GM21786 (cell line): Measurements from ENCODE around the gene RPS8.
"Not testable (repeated sequence)": the region's sequence is repeated elsewhere in the genome, so short reads cannot be mapped to it uniquely, and the experiment has no call there.

Experiments
- ATAC-seq: cut with Tn5 transposase; IDR thresholded peaks from one replicate; pipeline ENCODE4 v1.9.1; 2021; ENCODE audit not compliant: unreplicated experiment

The RPS8 gene

DNA sequence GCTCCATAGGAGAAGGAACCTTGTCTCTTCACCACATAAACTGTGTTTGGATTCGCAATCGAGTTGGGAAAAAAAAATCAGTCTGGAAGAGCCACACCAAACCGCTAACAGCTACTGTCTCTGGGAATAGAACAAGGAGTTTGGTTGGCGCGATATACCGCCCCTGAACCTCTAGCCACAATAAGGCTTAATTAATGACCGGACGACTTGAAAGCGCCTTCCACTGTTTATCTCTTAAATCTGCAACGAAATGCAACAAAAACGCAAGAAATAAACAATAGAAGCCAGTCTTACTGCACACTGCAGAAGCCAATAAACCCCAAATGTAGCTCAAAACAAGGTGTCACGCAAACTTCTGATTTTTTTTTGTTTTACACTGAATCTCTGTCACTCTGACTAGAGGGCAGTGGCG, 43.9 kb downstream of the RPS8 start:
- no peak for ATAC-seq

DNA sequence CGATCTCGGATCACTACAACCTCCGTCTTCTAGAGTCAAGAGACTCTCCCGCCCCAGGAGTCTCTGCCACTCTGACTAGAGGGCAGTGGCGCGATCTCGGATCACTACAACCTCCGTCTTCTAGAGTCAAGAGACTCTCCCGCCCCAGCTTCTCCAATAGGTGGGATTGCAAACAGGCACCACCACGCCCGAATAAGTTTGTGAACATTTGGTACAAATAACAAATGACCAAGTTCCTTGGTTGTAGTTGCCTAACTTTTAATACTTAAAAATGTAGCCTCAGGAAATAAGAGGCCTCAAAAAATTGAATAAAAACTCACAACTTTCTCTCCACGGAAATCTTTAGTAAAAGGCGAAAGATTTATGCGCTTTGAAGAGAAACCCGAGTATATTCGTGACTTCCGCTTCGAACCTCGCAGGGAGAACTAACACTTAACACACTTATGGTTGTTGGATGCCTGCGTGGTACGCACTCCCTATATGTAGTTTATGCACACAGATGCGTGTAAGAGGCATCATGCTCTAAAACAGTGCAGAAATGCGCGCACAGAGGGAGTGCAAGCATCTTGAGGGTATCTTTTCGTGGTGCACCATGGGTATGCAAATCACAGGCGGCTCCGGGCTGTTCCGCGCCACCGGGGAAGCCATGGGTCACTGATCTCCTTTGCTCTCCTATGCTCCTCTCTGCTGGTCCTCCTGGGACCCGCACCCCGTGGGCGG, 44.4 kb downstream of the RPS8 start:
- ATAC-seq, result peak; percentile 71

- ATAC-seq, result no peak
Measured at GRCh38 chr1:44820328-44821239, 45.2 kb downstream of the RPS8 start.

- no peak for ATAC-seq
Measured at GRCh38 chr1:44821240-44821715, 45.9 kb downstream of the RPS8 start.

GRCh38 chr1:44822131-44822701, 46.9 kb downstream of the RPS8 start:
- no peak for ATAC-seq

- ATAC-seq, result no peak
Measured at GRCh38 chr1:44822981-44823451, 47.7 kb downstream of the RPS8 start.

DNA sequence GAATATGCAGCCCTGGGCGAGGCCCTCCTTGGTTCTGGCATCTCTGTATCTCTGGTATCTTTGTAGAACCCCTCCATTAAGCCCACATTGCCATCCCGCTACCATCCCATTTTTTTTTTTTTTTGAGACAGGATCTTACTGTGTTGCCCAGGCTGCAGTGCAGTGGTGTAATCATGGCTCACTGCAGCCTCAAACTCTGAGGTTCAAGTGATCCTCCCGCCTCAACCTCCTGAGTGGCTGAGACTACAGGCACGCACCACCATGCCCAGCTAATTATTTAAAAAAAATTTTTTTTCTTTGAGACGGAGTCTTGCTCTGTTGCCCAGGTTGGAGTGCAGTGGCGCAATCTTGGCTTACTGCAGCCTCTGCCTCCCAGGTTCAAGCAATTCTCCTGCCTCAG, 49.1 kb downstream of the RPS8 start:
- ATAC-seq, result not testable (repeated sequence)

DNA sequence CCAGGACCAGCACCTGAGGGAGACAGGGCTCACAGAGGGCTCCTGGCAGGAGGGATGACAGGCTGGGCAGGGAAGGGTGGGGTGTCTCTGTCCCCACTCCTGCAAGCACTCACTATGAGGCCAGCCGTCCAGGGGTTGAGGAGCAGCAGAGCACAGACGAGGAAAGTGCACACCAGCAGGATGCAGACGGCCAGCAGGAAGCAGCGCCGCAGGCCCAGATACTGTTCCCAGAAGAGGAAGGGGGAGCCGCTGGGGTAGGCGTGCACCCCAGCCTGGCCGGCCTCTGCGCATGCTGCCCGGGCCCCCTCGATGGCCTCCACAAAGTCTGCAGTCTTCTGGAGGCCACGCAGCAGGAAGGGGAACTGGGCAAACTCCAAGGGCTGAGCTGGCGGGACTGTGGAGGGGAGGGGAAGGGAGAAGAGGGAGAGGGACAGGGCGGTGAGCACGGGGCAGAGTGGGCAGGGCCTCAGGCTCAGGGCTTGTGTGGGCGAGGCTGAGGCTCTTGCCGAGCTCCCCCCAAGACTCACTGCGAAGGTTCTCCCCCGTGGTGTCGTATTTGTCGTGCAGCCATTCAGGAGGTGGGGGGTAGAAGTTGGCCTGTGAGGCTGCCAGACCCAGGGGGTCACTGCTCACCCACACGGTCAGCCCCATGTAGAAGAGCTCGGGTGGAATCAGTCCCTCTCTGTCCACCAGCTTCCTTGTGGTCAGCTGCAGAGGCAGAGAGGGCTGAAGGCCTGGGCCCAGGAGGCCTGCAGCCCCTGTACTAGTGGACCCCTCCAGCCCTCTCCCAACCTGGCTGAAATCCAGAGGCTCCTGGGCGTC, 51.2 kb downstream of the RPS8 start:
- ATAC-seq, result no peak

- ATAC-seq, result no peak
Measured at GRCh38 chr1:44827197-44828002, 52.1 kb downstream of the RPS8 start.

- ATAC-seq, result no peak
Measured at GRCh38 chr1:44828003-44828651, 52.8 kb downstream of the RPS8 start.
